Measurements from ENCODE around the gene STIM2.

DNA sequence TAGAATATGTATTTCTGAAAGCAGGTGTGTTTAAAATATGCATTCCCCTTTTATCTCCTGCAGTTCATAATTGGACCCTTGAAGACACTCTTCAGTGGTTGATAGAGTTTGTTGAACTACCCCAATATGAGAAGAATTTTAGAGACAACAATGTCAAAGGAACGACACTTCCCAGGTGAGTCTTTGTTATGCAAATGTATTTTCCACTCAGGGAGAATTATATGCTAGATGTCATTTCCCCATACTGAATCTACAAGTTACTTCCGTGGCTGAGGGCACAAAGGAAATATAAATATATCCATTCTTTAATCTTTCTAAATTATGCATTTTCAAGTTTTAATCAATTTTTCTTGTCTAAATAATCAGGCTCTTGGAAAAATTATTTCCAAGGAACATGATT, 134.7 kb downstream of the STIM2 start:
- TF ChIP-seq POLR2A (IDR thresholded peaks at IDR 0.05): no peak
- TF ChIP-seq, protein P1, sequence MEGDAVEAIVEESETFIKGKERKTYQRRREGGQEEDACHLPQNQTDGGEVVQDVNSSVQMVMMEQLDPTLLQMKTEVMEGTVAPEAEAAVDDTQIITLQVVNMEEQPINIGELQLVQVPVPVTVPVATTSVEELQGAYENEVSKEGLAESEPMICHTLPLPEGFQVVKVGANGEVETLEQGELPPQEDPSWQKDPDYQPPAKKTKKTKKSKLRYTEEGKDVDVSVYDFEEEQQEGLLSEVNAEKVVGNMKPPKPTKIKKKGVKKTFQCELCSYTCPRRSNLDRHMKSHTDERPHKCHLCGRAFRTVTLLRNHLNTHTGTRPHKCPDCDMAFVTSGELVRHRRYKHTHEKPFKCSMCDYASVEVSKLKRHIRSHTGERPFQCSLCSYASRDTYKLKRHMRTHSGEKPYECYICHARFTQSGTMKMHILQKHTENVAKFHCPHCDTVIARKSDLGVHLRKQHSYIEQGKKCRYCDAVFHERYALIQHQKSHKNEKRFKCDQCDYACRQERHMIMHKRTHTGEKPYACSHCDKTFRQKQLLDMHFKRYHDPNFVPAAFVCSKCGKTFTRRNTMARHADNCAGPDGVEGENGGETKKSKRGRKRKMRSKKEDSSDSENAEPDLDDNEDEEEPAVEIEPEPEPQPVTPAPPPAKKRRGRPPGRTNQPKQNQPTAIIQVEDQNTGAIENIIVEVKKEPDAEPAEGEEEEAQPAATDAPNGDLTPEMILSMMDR (IDR thresholded peaks at IDR 0.05): no peak

Data from esophagus squamous epithelium (tissue), 4 donors.